NAMALWA (cell line): ENCODE data around the gene MAPKAP1.

Experiments used
- DNase-seq: peaks from one replicate; pipeline ENCODE4 v3.0.0-alpha.2; 2015; ENCODE audit warnings: low spot score

Gene MAPKAP1

DNA sequence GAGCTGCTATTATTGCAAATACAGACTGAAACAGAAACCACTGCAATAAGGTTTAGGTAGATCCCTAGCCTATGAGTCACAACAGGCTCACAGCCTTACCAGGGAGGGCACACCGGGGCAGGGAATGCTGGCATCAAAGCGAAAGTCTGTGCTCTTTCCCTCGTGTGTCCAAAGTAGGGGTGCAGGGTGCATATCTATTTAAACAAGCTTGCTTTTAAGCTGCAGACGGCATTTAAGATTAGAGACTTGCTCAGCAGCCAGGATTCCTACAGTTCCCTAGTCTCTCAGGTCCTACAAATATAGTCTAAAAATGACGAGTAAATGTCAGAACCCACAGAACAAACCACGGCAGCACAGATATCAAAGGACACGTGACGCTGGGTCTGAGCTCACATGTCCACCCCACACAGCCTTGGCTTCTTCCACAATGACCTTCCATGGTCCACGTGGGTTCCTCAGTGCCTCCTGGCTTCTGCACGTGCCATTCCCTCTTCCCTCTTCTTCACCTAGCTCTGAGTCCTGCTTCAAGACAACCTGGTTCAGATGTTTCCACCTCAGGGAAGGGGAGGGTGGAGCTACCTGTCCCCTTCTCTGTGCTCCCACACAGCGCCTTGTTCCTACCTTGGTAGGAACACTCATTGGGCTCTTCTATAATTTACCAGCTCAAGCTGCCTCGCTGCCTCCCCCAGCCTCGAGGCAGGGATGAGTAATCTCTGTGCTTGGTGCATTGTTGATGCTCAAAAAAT is 193.2 kb downstream of the MAPKAP1 start:
- no peak for DNase-seq

- DNase-seq = no peak
Measured at GRCh38 chr9:125513303-125513667, 193.7 kb downstream of the MAPKAP1 start.

DNA sequence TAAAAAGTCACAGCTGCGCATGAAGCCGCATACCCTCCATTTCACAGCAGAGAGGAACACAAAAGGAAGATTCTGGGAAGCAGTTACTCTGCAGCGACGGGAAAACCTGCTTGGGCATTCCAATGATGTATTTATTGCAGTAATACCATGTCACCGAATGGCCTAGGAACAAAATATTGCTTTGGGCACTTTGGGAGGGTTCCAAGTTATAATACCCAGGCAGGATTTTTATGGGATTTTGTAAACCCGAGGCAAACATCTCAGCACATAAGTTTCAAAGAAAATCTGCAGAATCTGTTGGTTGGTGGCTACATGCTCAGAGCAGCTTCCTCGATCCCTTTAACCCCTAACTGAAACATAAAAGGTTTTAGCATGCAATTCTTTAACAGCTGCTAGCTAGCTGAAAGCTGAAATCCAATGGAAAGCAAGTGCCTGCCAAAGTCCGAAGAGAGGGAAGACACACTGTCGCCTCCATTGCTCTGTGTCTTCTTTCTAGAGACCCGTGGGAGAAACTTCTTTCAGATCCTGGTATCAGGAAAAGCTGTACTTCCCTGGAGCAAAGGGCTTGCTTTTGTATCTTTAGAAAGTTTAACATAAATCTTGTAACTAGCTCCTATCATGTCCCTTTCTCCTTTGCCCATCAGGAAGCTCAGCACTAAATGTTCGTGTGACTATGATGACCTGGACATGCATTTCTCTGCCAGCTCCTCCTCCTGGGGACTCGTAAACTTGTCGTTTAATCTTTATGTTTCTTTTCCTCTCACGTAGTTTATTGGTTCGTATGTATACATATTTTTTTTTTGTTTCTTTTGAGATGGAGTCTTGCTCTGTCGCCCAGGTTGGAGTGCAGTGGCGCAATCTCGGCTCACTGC is 195.0 kb downstream of the MAPKAP1 start:
- DNase-seq = no peak

DNA sequence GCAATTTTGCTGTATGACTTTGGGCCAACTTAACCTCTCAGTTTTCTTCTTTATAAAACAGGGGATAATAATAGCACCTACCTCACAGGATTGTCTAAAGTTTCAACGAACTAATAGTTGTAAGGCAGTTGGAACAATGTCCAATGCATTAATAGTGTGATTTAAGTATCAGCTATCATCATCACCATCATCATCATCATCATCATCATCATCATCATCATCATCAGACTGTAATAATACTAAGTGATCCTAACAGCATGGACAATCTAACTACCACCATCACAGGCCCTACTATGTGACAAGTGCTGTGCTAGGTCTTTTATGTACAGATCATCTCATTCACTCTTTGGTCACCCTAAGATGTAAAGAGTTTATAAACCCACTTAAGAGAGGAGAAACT is 196.0 kb downstream of the MAPKAP1 start:
- DNase-seq = no peak

- DNase-seq = no peak
Measured at GRCh38 chr9:125509476-125509875, 197.5 kb downstream of the MAPKAP1 start.

GRCh38 chr9:125508249-125508648 is 198.8 kb downstream of the MAPKAP1 start:
- DNase-seq = no peak

GRCh38 chr9:125507226-125507625 is 199.8 kb downstream of the MAPKAP1 start:
- DNase-seq = no peak

DNA sequence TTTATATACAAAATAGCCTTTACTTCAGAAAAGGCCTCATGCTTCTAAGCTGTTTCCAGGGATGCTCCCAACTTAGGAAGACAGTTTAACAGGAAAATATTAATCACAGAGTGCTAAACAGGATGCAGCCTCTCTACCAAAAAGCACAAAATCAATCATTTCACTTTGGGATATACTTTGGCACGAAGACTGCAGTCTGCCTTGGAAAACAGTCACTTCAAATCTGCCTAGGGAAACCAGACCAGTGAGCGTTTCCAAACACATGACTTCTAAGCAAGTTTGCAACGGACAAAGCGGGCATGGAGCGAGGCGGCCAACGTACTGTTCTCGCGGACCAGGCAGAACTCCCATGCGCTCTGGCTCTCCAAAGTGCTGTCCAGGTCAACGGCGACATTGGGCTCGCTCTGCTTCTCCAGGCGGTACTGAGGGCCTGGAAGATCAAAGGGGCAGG is 201.0 kb downstream of the MAPKAP1 start:
- no peak for DNase-seq

GRCh38 chr9:125504616-125505015 is 202.4 kb downstream of the MAPKAP1 start:
- no peak for DNase-seq

DNA sequence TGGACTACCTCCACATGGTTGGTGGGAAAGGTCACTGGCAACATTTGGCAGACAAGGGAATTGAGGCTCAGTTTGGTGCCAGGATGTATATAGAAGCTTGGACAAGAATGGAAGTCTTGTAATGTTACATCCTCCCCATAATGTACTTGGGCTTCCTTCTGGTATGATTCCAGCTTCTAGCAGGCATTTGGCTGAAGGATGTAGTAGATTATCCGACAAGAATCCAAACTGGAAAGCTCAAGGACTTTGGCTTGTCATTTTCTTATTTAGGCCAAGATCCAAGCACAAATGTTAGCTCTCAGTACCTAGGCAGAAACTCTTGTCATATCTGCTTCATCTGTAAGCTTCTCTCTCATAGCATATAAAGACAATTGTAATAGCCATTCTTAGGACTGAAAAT is 209.1 kb downstream of the MAPKAP1 start:
- DNase-seq = no peak

GRCh38 chr9:125497478-125497877 is 209.5 kb downstream of the MAPKAP1 start:
- no peak for DNase-seq

GRCh38 chr9:125496313-125496834 is 210.6 kb downstream of the MAPKAP1 start:
- no peak for DNase-seq

- no peak for DNase-seq
Measured at GRCh38 chr9:125495172-125496119, 211.6 kb downstream of the MAPKAP1 start.

DNA sequence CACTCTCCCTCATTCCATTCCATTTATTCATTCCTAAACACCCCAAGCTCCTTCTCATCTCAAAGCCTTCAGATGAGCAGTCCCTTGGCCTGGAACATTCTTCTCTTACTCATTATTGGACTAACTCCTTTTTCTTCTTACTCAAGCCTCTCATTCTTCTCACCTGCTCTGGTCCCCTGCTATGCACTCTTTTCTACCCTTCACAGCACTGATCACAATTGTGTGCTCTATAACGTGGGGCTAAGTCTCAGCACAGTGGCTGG is 212.4 kb downstream of the MAPKAP1 start:
- DNase-seq = no peak

- DNase-seq = no peak
Measured at GRCh38 chr9:125493881-125494652, 212.9 kb downstream of the MAPKAP1 start.

DNA sequence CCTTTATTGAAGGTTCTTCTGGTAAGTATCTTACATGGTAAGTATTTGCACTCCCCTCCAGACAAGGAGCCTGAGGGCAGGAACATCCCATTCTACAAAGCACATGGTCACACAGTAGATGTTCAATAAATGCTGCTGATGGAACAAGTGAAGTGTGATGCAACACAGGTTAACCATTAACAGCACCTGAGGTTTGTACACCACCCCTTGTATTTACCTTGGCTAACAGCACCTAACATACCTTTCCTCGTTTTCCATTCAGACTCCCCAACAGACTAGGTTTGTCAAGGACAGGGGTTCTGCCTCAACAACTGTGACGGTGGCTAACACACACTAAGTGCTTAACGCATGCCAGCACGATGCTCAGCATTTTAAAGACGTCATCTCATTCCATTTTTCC is 213.6 kb downstream of the MAPKAP1 start:
- DNase-seq = no peak

DNA sequence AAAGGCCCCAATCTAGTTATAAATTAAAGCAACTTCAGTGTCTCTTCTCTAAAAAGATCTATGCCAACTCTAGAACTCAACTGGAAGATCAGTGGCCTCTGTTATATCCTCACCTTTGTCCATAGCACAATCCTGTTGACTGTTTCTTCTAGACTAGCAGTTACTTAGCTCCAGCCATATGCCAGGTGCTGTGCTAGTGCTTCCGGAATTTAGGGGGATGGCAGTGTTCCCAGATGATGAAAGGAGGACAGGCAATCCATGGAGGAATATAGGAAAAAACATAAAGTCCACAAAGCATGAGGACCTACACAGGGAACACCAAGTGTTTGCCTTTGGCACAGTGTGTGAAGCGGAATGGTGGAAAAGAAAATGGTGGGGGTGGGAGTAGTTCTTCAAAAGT is 214.3 kb downstream of the MAPKAP1 start:
- DNase-seq = no peak

DNA sequence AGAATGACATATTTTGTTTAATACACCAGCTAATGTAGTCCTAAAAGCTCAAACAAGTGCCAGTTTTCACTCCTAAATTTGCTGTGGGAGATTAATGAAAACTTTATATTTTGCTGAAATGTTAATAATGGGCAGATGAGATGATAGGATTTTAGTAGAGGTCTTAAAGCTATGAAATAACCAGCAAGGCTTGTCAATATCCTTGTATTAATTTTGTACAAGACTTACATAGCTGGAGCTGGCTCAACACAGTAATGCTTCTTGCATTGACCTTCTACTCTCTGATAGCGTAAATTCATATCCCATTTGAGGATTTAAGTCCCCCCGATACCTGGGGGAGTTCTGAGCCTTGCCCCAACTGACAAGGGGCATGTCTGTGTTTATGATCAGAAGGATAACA is 219.2 kb downstream of the MAPKAP1 start:
- no peak for DNase-seq

- no peak for DNase-seq
Measured at GRCh38 chr9:125486576-125486975, 220.4 kb downstream of the MAPKAP1 start.

- no peak for DNase-seq
Measured at GRCh38 chr9:125486152-125486508, 220.9 kb downstream of the MAPKAP1 start.

DNA sequence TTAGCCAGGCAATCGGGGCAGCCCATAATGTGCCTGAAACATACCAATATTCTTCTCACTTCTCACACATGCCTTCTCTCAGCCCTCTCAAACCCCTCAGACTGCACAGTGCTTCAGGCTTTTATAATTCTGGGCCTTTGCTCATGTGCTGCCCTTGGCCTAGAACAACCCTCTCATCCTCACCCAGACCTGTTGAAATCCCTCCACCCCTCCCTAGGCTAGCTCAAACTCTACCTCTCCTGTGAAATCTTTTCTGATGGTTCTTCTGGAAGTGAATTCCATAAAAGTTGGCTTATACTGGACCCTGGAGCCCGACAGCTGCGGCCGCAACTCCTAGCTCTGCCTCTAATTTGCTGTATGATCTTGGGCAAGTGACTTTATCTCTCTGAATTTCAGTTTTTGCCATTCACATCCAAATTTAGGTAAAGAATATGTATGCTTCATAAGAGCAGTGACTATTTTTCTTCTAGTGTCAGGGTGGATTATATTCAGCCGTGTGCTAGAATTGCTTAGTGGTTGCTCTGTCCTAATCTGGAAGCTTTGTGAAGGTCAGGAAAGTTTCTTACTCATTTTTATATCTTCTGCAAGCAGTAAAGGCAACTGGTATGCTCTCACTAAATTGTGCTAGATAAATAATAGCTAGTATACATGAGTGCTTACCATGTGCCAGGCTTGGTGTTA is 221.4 kb downstream of the MAPKAP1 start:
- no peak for DNase-seq
